Ovary (tissue), 3 donors: Measurements from ENCODE around the gene TOP2B.

Experiments
- CTCF ChIP-seq, 3 donors: fragments of 450-650 bp in 2 of 3; fragments of 200-600 bp in 1 of 3; IDR thresholded peaks; one replicate each; pipeline versions ENCODE4 v1.5.1 to v1.8.0; 2016 to 2022; ENCODE audit warnings: antibody characterized with exemption in 3 of 3, mild to moderate bottlenecking in 1 of 3
- EP300 ChIP-seq: sonication (generic); formaldehyde crosslinking; IDR thresholded peaks from one replicate; pipeline ENCODE4 v1.6.1; 2017; ENCODE audit warnings: antibody characterized with exemption
- POLR2A ChIP-seq: fragments of 450-650 bp; IDR thresholded peaks from one replicate; pipeline ENCODE4 v1.6.1; 2017; ENCODE audit warnings: antibody characterized with exemption, mild to moderate bottlenecking, moderate library complexity
- donor health status: DM: no; HTN: no; CAD: no.

GRCh38 chr3:25673738-25674298 is 9.1 kb upstream of the TOP2B start:
- TF ChIP-seq POLR2A = no peak
- TF ChIP-seq CTCF (IDR thresholded peaks at IDR 0.05) = no peak
- TF ChIP-seq EP300 = no peak
